Activated CD8-positive, alpha-beta T cell treated with anti-CD3 and anti-CD28 coated beads for 36 hours (primary cell): ENCODE results near the gene SPATS2L. TPM values are rescaled to one million over a fixed set of nuclear protein-coding genes. Genes with fewer than 3 reads are reported as not detected.

Experiments
- ATAC-seq: fragments of 200-7000 bp; cut with Tn5 transposase; one replicate; pipeline ENCODE4 v1.10.0; 2021; ENCODE audit warnings: mild to moderate bottlenecking, moderate library complexity
- CTCF ChIA-PET: fragments of 350-600 bp; sonication (Branson Sonifier 250); formaldehyde crosslinking; loops from one replicate; lab custom pipeline; 2021; ENCODE audit warnings: antibody characterized with exemption; lab: Charles Lee
- POLR2A ChIA-PET: fragments of 350-600 bp; sonication (Branson Sonifier 250); formaldehyde crosslinking; loops from one replicate; lab custom pipeline; 2021; ENCODE audit warnings: antibody characterized with exemption; lab: Charles Lee
- DNase-seq: peaks from one replicate; pipeline ENCODE4 v3.0.0-alpha.2; 2020
- H3K27ac Mint-ChIP-seq: one replicate; pipeline ENCODE4 v1.8.0; 2021; ENCODE audit warnings: mild to moderate bottlenecking, mixed read lengths
- H3K27me3 Mint-ChIP-seq: one replicate; pipeline ENCODE4 v1.8.0; 2021; ENCODE audit warnings: mixed read lengths
- H3K36me3 Mint-ChIP-seq: one replicate; pipeline ENCODE4 v1.8.0; 2021; ENCODE audit warnings: low read depth, mixed read lengths
- H3K4me1 Mint-ChIP-seq: one replicate; pipeline ENCODE4 v1.8.0; 2021; ENCODE audit warnings: low read depth, mixed read lengths
- H3K4me3 Mint-ChIP-seq: one replicate; pipeline ENCODE4 v1.8.0; 2021; ENCODE audit warnings: mild to moderate bottlenecking, moderate library complexity, mixed read lengths
- H3K9me3 Mint-ChIP-seq: one replicate; pipeline ENCODE4 v1.8.0; 2021; ENCODE audit warnings: mixed read lengths
- intact Hi-C: fragments of 100-400 bp; cut with micrococcal nuclease; formaldehyde crosslinking; loops from one replicate; pipeline ENCODE4 v1.10.0; 2022
- total RNA-seq, 2 experiments: library from RNA; stranded (reverse); gene quantifications; one replicate each; pipeline ENCODE4 v1.2.3, GENCODE V29; 2021
- TF ChIP-seq, protein P1 (sequence below): fragments of 200-600 bp; IDR thresholded peaks from one replicate; pipeline ENCODE4 v1.8.0; 2022; ENCODE audit warnings: antibody characterized with exemption, mild to moderate bottlenecking

The SPATS2L gene
- total RNA-seq, 2 experiments from 2014 or later = 5.7 to 9.0 TPM

GRCh38 chr2:200345975-200346374, 39.5 kb downstream of the SPATS2L start:
- Mint-ChIP-seq H3K36me3 (no peaks in the 10 kb centered on the region), H3K4me3 (no peak overlapping the region), H3K27me3 (no peaks in the 10 kb centered on the region), H3K4me1 (peaks cover 3% of the 10 kb centered on the region), H3K27ac (no peak overlapping the region), H3K9me3 (no peaks in the 10 kb centered on the region)
- intact Hi-C loops = no loop called here
- CTCF ChIA-PET = interaction anchor here (0.9 to 1.8 kb wide), 4 partner anchors 9 to 361 kb away, joined by 3 to 4 read pairs (median 4); no protein-coding TSS in a partner anchor
- DNase-seq = no peak
- no peak for ATAC-seq
- TF ChIP-seq, protein P1, sequence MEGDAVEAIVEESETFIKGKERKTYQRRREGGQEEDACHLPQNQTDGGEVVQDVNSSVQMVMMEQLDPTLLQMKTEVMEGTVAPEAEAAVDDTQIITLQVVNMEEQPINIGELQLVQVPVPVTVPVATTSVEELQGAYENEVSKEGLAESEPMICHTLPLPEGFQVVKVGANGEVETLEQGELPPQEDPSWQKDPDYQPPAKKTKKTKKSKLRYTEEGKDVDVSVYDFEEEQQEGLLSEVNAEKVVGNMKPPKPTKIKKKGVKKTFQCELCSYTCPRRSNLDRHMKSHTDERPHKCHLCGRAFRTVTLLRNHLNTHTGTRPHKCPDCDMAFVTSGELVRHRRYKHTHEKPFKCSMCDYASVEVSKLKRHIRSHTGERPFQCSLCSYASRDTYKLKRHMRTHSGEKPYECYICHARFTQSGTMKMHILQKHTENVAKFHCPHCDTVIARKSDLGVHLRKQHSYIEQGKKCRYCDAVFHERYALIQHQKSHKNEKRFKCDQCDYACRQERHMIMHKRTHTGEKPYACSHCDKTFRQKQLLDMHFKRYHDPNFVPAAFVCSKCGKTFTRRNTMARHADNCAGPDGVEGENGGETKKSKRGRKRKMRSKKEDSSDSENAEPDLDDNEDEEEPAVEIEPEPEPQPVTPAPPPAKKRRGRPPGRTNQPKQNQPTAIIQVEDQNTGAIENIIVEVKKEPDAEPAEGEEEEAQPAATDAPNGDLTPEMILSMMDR = no peak
- POLR2A ChIA-PET = no interaction called here

DNA sequence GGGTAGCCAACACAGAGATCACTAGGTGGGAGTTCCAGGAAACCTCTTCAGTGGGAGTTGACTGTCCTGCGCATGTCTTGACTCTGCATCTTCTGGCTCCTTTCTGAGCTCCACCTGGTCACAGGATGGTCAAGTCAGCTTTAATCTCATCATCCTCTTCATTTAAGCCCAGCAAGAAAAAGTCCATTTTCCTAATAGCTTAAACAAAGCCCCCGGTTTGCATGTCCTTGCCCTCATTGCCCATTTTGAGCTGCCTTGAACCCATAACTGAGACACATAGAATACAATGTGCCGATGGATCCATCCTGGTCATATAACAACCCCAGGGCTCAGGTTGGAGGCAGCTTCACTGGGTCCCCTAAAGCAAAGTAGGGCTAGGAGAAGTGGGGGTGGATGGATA, 40.8 kb downstream of the SPATS2L start:
- intact Hi-C loops = no loop called here
- no peak overlapping the region for H3K27ac Mint-ChIP-seq
- DNase-seq = no peak
- ChIA-PET CTCF (interaction anchor here (0.7 to 2.0 kb wide), 3 partner anchors 13 to 22 kb away, joined by 3 to 4 read pairs (median 4); no protein-coding TSS in a partner anchor), POLR2A (no interaction called here)
- no peak overlapping the region for H3K4me3 Mint-ChIP-seq
- TF ChIP-seq, protein P1 = no peak
- H3K27me3 Mint-ChIP-seq = no peaks in the 10 kb centered on the region
- H3K4me1 Mint-ChIP-seq = no peaks in the 10 kb centered on the region
- no peaks in the 10 kb centered on the region for H3K36me3 Mint-ChIP-seq
- H3K9me3 Mint-ChIP-seq = no peaks in the 10 kb centered on the region
- no peak for ATAC-seq

- POLR2A ChIA-PET = no interaction called here
- Mint-ChIP-seq H3K4me1 (no peaks in the 10 kb centered on the region), H3K27me3 (no peaks in the 10 kb centered on the region), H3K9me3 (no peaks in the 10 kb centered on the region), H3K27ac (no peak overlapping the region), H3K4me3 (no peak overlapping the region), H3K36me3 (no peaks in the 10 kb centered on the region)
- intact Hi-C loops = no loop called here
- TF ChIP-seq, protein P1 = no peak
- no peak for DNase-seq
- no peak for ATAC-seq
- CTCF ChIA-PET = interaction anchor here (2.0 kb wide), 1 partner anchor 11 kb away, joined by 4 read pairs; no protein-coding TSS in a partner anchor
Measured at GRCh38 chr2:200348897-200349563, 42.5 kb downstream of the SPATS2L start.

DNA sequence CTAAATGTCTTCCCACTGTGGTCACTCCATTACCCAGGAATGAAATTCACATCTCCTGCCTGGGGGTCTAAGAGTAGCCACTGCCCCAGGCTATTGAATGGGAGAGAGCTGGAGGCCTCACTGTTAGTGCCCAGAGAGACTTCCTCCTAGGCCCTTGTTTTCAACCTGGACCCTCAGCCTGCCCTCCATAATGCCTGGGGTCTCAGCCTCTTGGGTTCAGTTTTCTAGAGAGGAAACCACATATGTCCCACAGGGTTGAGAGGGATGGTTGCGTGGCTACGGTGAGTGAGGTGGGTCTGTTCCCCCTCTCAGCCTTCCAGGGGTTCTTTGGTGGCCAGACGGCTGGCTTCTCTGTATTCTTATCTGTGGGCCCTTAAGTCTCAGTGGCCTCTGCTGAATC, 43.4 kb downstream of the SPATS2L start:
- ChIA-PET CTCF (no interaction called here), POLR2A (no interaction called here)
- H3K27ac Mint-ChIP-seq = no peak overlapping the region

DNA sequence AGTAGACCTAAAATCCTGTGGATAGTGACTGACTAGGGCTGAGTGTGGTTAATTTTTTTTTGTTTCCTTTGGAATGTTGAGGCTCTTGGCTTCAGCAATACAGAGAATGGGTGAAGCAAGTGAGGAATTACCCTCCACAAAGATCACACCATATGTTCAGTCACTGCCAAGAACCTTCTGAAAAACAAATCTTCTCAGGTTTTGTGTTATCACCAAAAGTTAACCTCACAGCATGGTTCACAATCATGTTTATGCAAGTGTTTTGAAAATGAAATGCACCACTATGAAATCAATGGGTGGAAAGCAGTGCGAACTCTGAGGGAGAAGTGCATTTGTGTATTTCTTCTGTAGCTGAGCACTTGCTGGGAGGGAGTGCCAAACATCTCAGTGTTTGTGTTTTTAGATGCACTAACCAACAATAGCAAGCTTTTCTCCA, 44.4 kb downstream of the SPATS2L start:
- Mint-ChIP-seq H3K4me1 (no peaks in the 10 kb centered on the region), H3K36me3 (no peaks in the 10 kb centered on the region), H3K27ac (no peak overlapping the region), H3K4me3 (no peak overlapping the region), H3K27me3 (no peaks in the 10 kb centered on the region), H3K9me3 (no peaks in the 10 kb centered on the region)
- ChIA-PET CTCF (interaction anchor here (1.5 kb wide), 1 partner anchor 13 kb away, joined by 5 read pairs; no protein-coding TSS in a partner anchor), POLR2A (no interaction called here)
- TF ChIP-seq, protein P1 = no peak
- ATAC-seq (no peak), DNase-seq (no peak)
- intact Hi-C loops = no loop called here

More for the DNA sequence above, 43.4 kb downstream of the SPATS2L start:
- Mint-ChIP-seq H3K27me3 (no peaks in the 10 kb centered on the region), H3K4me3 (no peak overlapping the region), H3K36me3 (no peaks in the 10 kb centered on the region), H3K9me3 (no peaks in the 10 kb centered on the region), H3K4me1 (no peaks in the 10 kb centered on the region)
- TF ChIP-seq, protein P1 = no peak
- DNase-seq = no peak
- ATAC-seq = no peak
- intact Hi-C loops = no loop called here
